ENCODE measurements around the gene TMEM176A. TPM values are rescaled to one million over a fixed set of nuclear protein-coding genes. Genes with fewer than 3 reads are reported as not detected.

The TMEM176A gene
- total RNA-seq, 1 donor from 2014 or later = 1.3 TPM

- Mint-ChIP-seq H3K36me3 (ENCODE audit: unreplicated experiment) (peaks cover 2% of the 10 kb centered on the region), H3K27ac (ENCODE audit: unreplicated experiment) (no peak overlapping the region), H3K4me3 (ENCODE audit: unreplicated experiment) (no peak overlapping the region), H3K9me3 (ENCODE audit: unreplicated experiment) (no peaks in the 10 kb centered on the region), H3K4me1 (ENCODE audit: low read depth, unreplicated experiment) (no peaks in the 10 kb centered on the region), H3K27me3 (ENCODE audit: unreplicated experiment) (peaks cover 3% of the 10 kb centered on the region)
- no peak for DNase-seq
- TF ChIP-seq CTCF (IDR thresholded peaks at IDR 0.05; ENCODE audit: partially characterized antibody, unreplicated experiment) = no peak
Observed at GRCh38 chr7:150793569-150794238, 6.9 kb upstream of the TMEM176A start.

- Mint-ChIP-seq H3K27me3 (ENCODE audit: unreplicated experiment) (peaks cover 16% of the 10 kb centered on the region), H3K9me3 (ENCODE audit: unreplicated experiment) (no peaks in the 10 kb centered on the region), H3K4me3 (ENCODE audit: unreplicated experiment) (no peak overlapping the region), H3K27ac (ENCODE audit: unreplicated experiment) (no peak overlapping the region), H3K36me3 (ENCODE audit: unreplicated experiment) (peaks cover 5% of the 10 kb centered on the region), H3K4me1 (ENCODE audit: low read depth, unreplicated experiment) (peaks cover 2% of the 10 kb centered on the region)
- no peak for DNase-seq
- no peak for TF ChIP-seq CTCF (IDR thresholded peaks at IDR 0.05; ENCODE audit: partially characterized antibody, unreplicated experiment)
Observed at GRCh38 chr7:150797661-150798060, 2.9 kb upstream of the TMEM176A start.

GRCh38 chr7:150799156-150799555 is 1.4 kb upstream of the TMEM176A start:
- no peak for TF ChIP-seq CTCF (IDR thresholded peaks at IDR 0.05; ENCODE audit: partially characterized antibody, unreplicated experiment)
- peaks cover 5% of the 10 kb centered on the region for H3K36me3 Mint-ChIP-seq (ENCODE audit: unreplicated experiment)
- DNase-seq = no peak
- H3K4me3 Mint-ChIP-seq (ENCODE audit: unreplicated experiment) = peak overlapping the region; percentile 74
- H3K27me3 Mint-ChIP-seq (ENCODE audit: unreplicated experiment) = peaks cover 19% of the 10 kb centered on the region
- no peaks in the 10 kb centered on the region for H3K9me3 Mint-ChIP-seq (ENCODE audit: unreplicated experiment)
- no peak overlapping the region for H3K27ac Mint-ChIP-seq (ENCODE audit: unreplicated experiment)
- H3K4me1 Mint-ChIP-seq (ENCODE audit: low read depth, unreplicated experiment) = peaks cover 2% of the 10 kb centered on the region

GRCh38 chr7:150799741-150800580 is 608 bp upstream of the TMEM176A start, which contains the start of gene TMEM176B:
Gene TMEM176B (minus strand): TSS chr7:150800364. CDS start chr7:150796569, 3,795 bp downstream.
- peaks cover 5% of the 10 kb centered on the region for H3K36me3 Mint-ChIP-seq (ENCODE audit: unreplicated experiment)
- peaks cover 22% of the 10 kb centered on the region for H3K27me3 Mint-ChIP-seq (ENCODE audit: unreplicated experiment)
- peak within 1 kb of the TSS; percentile 74 for H3K4me3 Mint-ChIP-seq (ENCODE audit: unreplicated experiment)
- no peak for TF ChIP-seq CTCF (IDR thresholded peaks at IDR 0.05; ENCODE audit: partially characterized antibody, unreplicated experiment)
- peaks cover 2% of the 10 kb centered on the region for H3K4me1 Mint-ChIP-seq (ENCODE audit: low read depth, unreplicated experiment)
- DNase-seq = no peak
- H3K9me3 Mint-ChIP-seq (ENCODE audit: unreplicated experiment) = no peaks in the 10 kb centered on the region
- H3K27ac Mint-ChIP-seq (ENCODE audit: unreplicated experiment) = no peak within 1 kb of the TSS
